HCT116 (cell line): ENCODE data around the gene EVA1A. TPM values are rescaled to one million over a fixed set of nuclear protein-coding genes. Genes with fewer than 3 reads are reported as not detected.

ENCODE experiments used
- ATAC-seq: fragments of 200-7000 bp; cut with Tn5 transposase; 2 replicates; pipeline ENCODE4 v1.9.1; 2020; ENCODE audit warnings: mild to moderate bottlenecking, moderate library complexity
- BruUV-seq: library from RNA; stranded (reverse); fragments of 400-500 nt; replicated peaks from 2 replicates; lab custom pipeline; 2021; lab: Mats Ljungman, UMichigan
- CTCF ChIA-PET: fragments of 300-600 bp; sonication (Branson Sonifier 250); formaldehyde crosslinking; loops from one replicate; lab custom pipeline; 2021; ENCODE audit warnings: antibody characterized with exemption; lab: Charles Lee
- POLR2A ChIA-PET: fragments of 300-600, 350-600 bp; sonication (Branson Sonifier 250); formaldehyde crosslinking; loops from one replicate; lab custom pipeline; 2021; ENCODE audit warnings: antibody characterized with exemption; lab: Charles Lee
- RAD21 ChIA-PET, 2 experiments: fragments of 300-600 bp; sonication (Branson Sonifier 250); formaldehyde crosslinking; loops; one replicate each; lab custom pipeline; 2023; ENCODE audit warnings: low total read pairs in 2 of 2; ENCODE audit not compliant: uncharacterized antibody in 2 of 2, unreplicated experiment in 2 of 2, low non-redundant PET in 1 of 2; lab: Charles Lee
- DNase-seq: peaks from one replicate; pipeline ENCODE4 v3.0.0-alpha.2; 2010; ENCODE audit warnings: low read depth, low spot score
- H2AFZ ChIP-seq: fragments of 200-600 bp; shearing (Covaris generic), sonication (generic); 2 replicates; pipeline ENCODE4 v1.6.1; 2017; ENCODE audit warnings: low read depth, mixed run types, mixed read lengths, antibody characterized with exemption, low read length; ENCODE audit not compliant: poor library complexity, severe bottlenecking
- H3K27ac ChIP-seq: 2 replicates; pipeline ENCODE4 v1.5.1; 2012; ENCODE audit warnings: low read depth, low read length
- H3K27me3 ChIP-seq: fragments of 200-600 bp; sonication (generic); 2 replicates; pipeline ENCODE4 v1.6.1; 2016; ENCODE audit warnings: mixed run types, low read length, mixed read lengths; ENCODE audit not compliant: insufficient read depth
- H3K36me3 ChIP-seq, 2 experiments: fragments of 200-500 bp in 1 of 2; fragments of 200-600 bp in 1 of 2; sonication (Bioruptor generic) in 1 of 2; sonication (generic) in 1 of 2; 2 replicates each; pipeline versions ENCODE4 v1.5.1 to v1.6.1; 2014 to 2016; ENCODE audit warnings: low read length in 2 of 2, inconsistent platforms in 1 of 2, mixed read lengths in 1 of 2, mixed run types in 1 of 2; ENCODE audit not compliant: insufficient read depth in 2 of 2, control insufficient read depth in 1 of 2
- H3K4me1 ChIP-seq, 2 experiments: fragments of 200-600 bp in 1 of 2; sonication (generic) in 1 of 2; 2 replicates each; pipeline versions ENCODE4 v1.5.1 to v1.6.1; 2012 to 2017; ENCODE audit warnings: low read length in 2 of 2, inconsistent platforms in 1 of 2, mild to moderate bottlenecking in 1 of 2, mixed read lengths in 1 of 2, mixed run types in 1 of 2, moderate library complexity in 1 of 2; ENCODE audit not compliant: insufficient read depth in 2 of 2, control insufficient read depth in 1 of 2
- H3K4me2 ChIP-seq: fragments of 200-600 bp; sonication (generic); 2 replicates; pipeline ENCODE4 v1.6.1; 2017; ENCODE audit warnings: mixed run types, low read length, mixed read lengths
- H3K4me3 ChIP-seq, 2 experiments: fragments of 200-600 bp in 1 of 2; sonication (generic) in 1 of 2; replicated peaks in 1 of 2; 2 replicates each; pipeline ENCODE4 v1.5.1; 2011 to 2016; ENCODE audit warnings: low read length in 2 of 2, control low read depth in 1 of 2, low read depth in 1 of 2, mild to moderate bottlenecking in 1 of 2, mixed read lengths in 1 of 2, mixed run types in 1 of 2
- H3K79me2 ChIP-seq: fragments of 200-600 bp; sonication (generic); 2 replicates; pipeline ENCODE4 v1.6.1; 2017; ENCODE audit warnings: mild to moderate bottlenecking, mixed run types, low read length, moderate library complexity, mixed read lengths; ENCODE audit not compliant: insufficient read depth
- H3K9ac ChIP-seq: fragments of 200-600 bp; sonication (generic); 2 replicates; pipeline ENCODE4 v1.6.1; 2016; ENCODE audit warnings: low read length, mixed read lengths
- H3K9me2 ChIP-seq: fragments of 200-600 bp; sonication (generic), shearing (Covaris generic); 2 replicates; pipeline ENCODE4 v1.6.1; 2017; ENCODE audit warnings: mixed run types, mild to moderate bottlenecking, moderate library complexity; ENCODE audit not compliant: insufficient read depth
- H3K9me3 ChIP-seq, 2 experiments: fragments of 200-500 bp in 1 of 2; fragments of 200-600 bp in 1 of 2; sonication (Bioruptor generic) in 1 of 2; sonication (generic) in 1 of 2; 2 replicates each; pipeline ENCODE4 v1.6.1; 2014 to 2017; ENCODE audit warnings: low read length in 2 of 2, mixed read lengths in 2 of 2, inconsistent platforms in 1 of 2, low read depth in 1 of 2, mild to moderate bottlenecking in 1 of 2, mixed run types in 1 of 2, moderate library complexity in 1 of 2; ENCODE audit not compliant: control insufficient read depth in 1 of 2, insufficient read depth in 1 of 2
- H4K20me1 ChIP-seq: fragments of 200-600 bp; sonication (generic), shearing (Covaris generic); 2 replicates; pipeline ENCODE4 v1.6.1; 2017; ENCODE audit warnings: mixed run types, mild to moderate bottlenecking, moderate library complexity; ENCODE audit not compliant: insufficient read depth
- CBX3 ChIP-seq: IDR thresholded peaks from 2 replicates; pipeline ENCODE4 v1.6.1; 2012; ENCODE audit warnings: low read depth
- EGR1 ChIP-seq: IDR thresholded peaks from 2 replicates; pipeline ENCODE4 v1.6.1; 2012; ENCODE audit warnings: low read depth
- ELF1 ChIP-seq: IDR thresholded peaks from 2 replicates; pipeline ENCODE4 v1.6.1; 2012; ENCODE audit warnings: low read depth, borderline replicate concordance
- EZH2 ChIP-seq: fragments of 200-600 bp; sonication (generic); IDR thresholded peaks from 2 replicates; pipeline ENCODE4 v1.6.1; 2017; ENCODE audit warnings: antibody characterized with exemption, mixed run types
- FOSL1 ChIP-seq: IDR thresholded peaks from 2 replicates; pipeline ENCODE4 v1.6.1; 2012; ENCODE audit warnings: low read depth
- JUND ChIP-seq: IDR thresholded peaks from 2 replicates; pipeline ENCODE4 v1.6.1; 2012
- MAX ChIP-seq: IDR thresholded peaks from 2 replicates; pipeline ENCODE4 v1.6.1; 2012
- POLR2A ChIP-seq: IDR thresholded peaks from 2 replicates; pipeline ENCODE4 v1.7.0; 2011; ENCODE audit warnings: borderline replicate concordance; ENCODE audit not compliant: insufficient read depth, insufficient read length; ENCODE audit errors: extremely low read depth
- POLR2AphosphoS5 ChIP-seq: IDR thresholded peaks from 2 replicates; pipeline ENCODE4 v1.6.1; 2011; ENCODE audit warnings: mild to moderate bottlenecking, low read depth, low read length, moderate library complexity
- RAD21 ChIP-seq: IDR thresholded peaks from 2 replicates; pipeline ENCODE4 v1.6.1; 2012; ENCODE audit warnings: low read depth, mild to moderate bottlenecking
- ZFX ChIP-seq: fragments of 450-650 bp; IDR thresholded peaks from 2 replicates; pipeline ENCODE4 v1.6.1; 2017
- ZNF274 ChIP-seq: fragments of 200-500 bp; sonication (Bioruptor generic); IDR thresholded peaks from 2 replicates; pipeline ENCODE4 v1.6.1; 2014; ENCODE audit warnings: mild to moderate bottlenecking, low read depth, low read length, inconsistent platforms
- intact Hi-C: fragments of 100-400 bp; cut with micrococcal nuclease; formaldehyde crosslinking; loops from 2 replicates; pipeline ENCODE4 v1.10.0; 2022
- total RNA-seq: library from RNA; stranded (reverse); gene quantifications from one replicate; pipeline ENCODE4 v1.2.1, GENCODE V29; 2021; ENCODE audit not compliant: unreplicated experiment
- TF ChIP-seq, protein P1 (sequence below), 3 experiments: fragments of 200-600 bp in 1 of 3; sonication (generic) in 1 of 3; IDR thresholded peaks in 2 of 3; conservative IDR thresholded peaks in 1 of 3; 2 replicates each; pipeline ENCODE4 v1.5.1; 2012 to 2017; ENCODE audit warnings: low read depth in 2 of 3, low read length in 2 of 3, antibody characterized with exemption in 1 of 3, borderline replicate concordance in 1 of 3, control low read depth in 1 of 3, mild to moderate bottlenecking in 1 of 3, mixed read lengths in 1 of 3, mixed run types in 1 of 3, moderate library complexity in 1 of 3; ENCODE audit not compliant: insufficient read depth in 1 of 3

EVA1A gene
- total RNA-seq, 1 experiment from 2014 or later: 2.8 TPM

GRCh38 chr2:75466708-75467311 lies 93.9 kb downstream of the EVA1A start:
- Histone ChIP-seq H3K4me1 (no peaks in the 10 kb centered on the region), H3K4me3 (no peak overlapping the region), H3K27ac (no peak overlapping the region), H3K27me3 (peaks cover 47% of the 10 kb centered on the region), H2AFZ (no peak overlapping the region), H3K9ac (no peak overlapping the region), H3K36me3 (no peaks in the 10 kb centered on the region), H4K20me1 (no peaks in the 10 kb centered on the region), H3K9me2 (no peaks in the 10 kb centered on the region), H3K4me2 (no peak overlapping the region), H3K9me3 (no peaks in the 10 kb centered on the region), H3K79me2 (no peaks in the 10 kb centered on the region)
- RAD21 ChIA-PET: no interaction called here
- BruUV-seq: no TSS peak
- TF ChIP-seq, protein P1, sequence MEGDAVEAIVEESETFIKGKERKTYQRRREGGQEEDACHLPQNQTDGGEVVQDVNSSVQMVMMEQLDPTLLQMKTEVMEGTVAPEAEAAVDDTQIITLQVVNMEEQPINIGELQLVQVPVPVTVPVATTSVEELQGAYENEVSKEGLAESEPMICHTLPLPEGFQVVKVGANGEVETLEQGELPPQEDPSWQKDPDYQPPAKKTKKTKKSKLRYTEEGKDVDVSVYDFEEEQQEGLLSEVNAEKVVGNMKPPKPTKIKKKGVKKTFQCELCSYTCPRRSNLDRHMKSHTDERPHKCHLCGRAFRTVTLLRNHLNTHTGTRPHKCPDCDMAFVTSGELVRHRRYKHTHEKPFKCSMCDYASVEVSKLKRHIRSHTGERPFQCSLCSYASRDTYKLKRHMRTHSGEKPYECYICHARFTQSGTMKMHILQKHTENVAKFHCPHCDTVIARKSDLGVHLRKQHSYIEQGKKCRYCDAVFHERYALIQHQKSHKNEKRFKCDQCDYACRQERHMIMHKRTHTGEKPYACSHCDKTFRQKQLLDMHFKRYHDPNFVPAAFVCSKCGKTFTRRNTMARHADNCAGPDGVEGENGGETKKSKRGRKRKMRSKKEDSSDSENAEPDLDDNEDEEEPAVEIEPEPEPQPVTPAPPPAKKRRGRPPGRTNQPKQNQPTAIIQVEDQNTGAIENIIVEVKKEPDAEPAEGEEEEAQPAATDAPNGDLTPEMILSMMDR (IDR thresholded peaks at IDR 0.05 in 2 of 3, conservative IDR thresholded peaks at IDR 0.05 in 1 of 3; ENCODE audit: borderline replicate concordance in 1 of 3, insufficient read depth in 1 of 3, low read depth in 2 of 3, low read length in 2 of 3): peak; percentile 34 to 81 (median 66); a peak in 5 of 6 replicates
- TF ChIP-seq RAD21 (peak; percentile 55), POLR2AphosphoS5 (no peak)
- POLR2A ChIA-PET: no interaction called here
- ATAC-seq (peak; percentile 77), DNase-seq (peak; percentile 23)
- intact Hi-C loops: no loop called here
- CTCF ChIA-PET: interaction anchor here (0.9 to 3.5 kb wide), 5 partner anchors 140 to 161 kb away, joined by 3 to 23 read pairs (median 6); no protein-coding TSS in a partner anchor

DNA sequence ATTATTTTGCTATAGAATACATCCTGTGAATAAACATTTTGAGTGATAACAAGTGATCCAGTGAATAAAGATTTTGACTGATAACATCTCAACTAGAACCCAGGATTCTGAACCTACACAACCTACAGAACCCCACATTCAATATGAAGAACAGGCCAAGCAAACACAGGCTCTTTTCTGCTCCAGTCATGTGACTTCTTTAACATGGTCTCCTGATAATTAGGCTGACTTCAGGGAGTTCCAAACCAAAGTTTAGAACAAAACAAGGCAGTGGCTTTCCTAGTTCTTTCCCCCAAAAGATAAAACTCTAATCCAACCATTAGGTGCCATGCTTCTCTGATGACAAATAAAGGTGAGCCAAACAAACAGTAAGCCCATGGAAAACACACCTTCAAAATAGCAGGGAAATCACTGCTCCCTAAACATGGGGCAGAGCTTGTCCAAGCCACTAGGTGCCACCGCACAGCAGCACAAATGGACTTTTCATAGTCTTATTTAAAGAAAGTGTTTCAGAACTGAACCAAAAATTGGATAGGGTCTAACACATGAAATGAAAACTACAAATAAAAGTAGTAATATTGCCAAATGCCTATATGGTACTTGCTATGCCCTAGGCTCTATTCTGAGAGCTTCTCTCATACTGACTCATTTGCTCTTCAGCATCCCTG lies 95.3 kb downstream of the EVA1A start:
- Histone ChIP-seq H4K20me1 (no peaks in the 10 kb centered on the region), H3K4me1 (no peaks in the 10 kb centered on the region), H3K27me3 (peaks cover 52% of the 10 kb centered on the region), H2AFZ (no peak overlapping the region), H3K4me2 (no peak overlapping the region), H3K9me3 (no peaks in the 10 kb centered on the region), H3K27ac (no peak overlapping the region), H3K79me2 (no peaks in the 10 kb centered on the region), H3K36me3 (no peaks in the 10 kb centered on the region), H3K9me2 (no peaks in the 10 kb centered on the region), H3K4me3 (no peak overlapping the region), H3K9ac (no peak overlapping the region)
- DNase-seq: no peak
- intact Hi-C loops: no loop called here
- ATAC-seq: no peak
- TF ChIP-seq, protein P1 (IDR thresholded peaks at IDR 0.05 in 2 of 3, conservative IDR thresholded peaks at IDR 0.05 in 1 of 3; ENCODE audit: borderline replicate concordance in 1 of 3, insufficient read depth in 1 of 3, low read depth in 2 of 3, low read length in 2 of 3): peak in 2 of 3 experiments; percentile 23 to 29; a peak in 1 of 6 replicates
- TF ChIP-seq POLR2A (no peak), RAD21 (peak; percentile 51; the same call in 1 of the 2 replicates), ZNF274 (no peak), FOSL1 (no peak), JUND (no peak), EZH2 (no peak), MAX (no peak), ELF1 (no peak), ZFX (no peak), EGR1 (no peak), CBX3 (no peak), POLR2AphosphoS5 (no peak)
- POLR2A ChIA-PET: no interaction called here
- CTCF ChIA-PET: interaction anchor here (1.2 to 3.5 kb wide), 4 partner anchors 141 to 163 kb away, joined by 5 to 23 read pairs (median 10); no protein-coding TSS in a partner anchor
- BruUV-seq: no TSS peak
- RAD21 ChIA-PET: interaction anchor here in 1 of 2 experiments (1.0 kb wide), 1 partner anchor 163 kb away, joined by 4 read pairs; no protein-coding TSS in a partner anchor
